ENCODE measurements around the gene YTHDF1.

DNA sequence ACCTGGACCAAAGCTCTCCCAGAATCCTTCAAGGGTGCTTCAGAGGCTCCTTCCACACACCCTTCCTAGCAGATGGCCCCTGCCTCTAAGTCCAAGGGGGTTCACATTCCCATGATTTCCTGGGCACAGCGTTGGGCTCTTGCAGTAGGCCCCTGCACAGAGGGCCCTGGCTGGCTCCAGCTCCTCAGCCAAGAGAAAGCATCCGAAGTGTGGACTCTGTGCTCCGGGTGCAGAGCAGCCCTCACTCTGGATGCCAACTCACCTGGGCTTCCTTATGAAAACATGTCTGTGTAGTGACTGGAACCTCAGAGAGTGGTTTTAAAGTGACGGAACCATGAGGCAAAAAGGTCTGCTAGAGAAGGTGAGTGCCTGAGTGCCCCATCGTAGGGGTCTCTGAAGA is 11.6 kb downstream of the YTHDF1 start:
- TF ChIP-seq POLR2A (IDR thresholded peaks at IDR 0.05; ENCODE audit: low read depth) (no peak), POLR2AphosphoS5 (IDR thresholded peaks at IDR 0.05) (no peak)
- TF ChIP-seq, protein P1, sequence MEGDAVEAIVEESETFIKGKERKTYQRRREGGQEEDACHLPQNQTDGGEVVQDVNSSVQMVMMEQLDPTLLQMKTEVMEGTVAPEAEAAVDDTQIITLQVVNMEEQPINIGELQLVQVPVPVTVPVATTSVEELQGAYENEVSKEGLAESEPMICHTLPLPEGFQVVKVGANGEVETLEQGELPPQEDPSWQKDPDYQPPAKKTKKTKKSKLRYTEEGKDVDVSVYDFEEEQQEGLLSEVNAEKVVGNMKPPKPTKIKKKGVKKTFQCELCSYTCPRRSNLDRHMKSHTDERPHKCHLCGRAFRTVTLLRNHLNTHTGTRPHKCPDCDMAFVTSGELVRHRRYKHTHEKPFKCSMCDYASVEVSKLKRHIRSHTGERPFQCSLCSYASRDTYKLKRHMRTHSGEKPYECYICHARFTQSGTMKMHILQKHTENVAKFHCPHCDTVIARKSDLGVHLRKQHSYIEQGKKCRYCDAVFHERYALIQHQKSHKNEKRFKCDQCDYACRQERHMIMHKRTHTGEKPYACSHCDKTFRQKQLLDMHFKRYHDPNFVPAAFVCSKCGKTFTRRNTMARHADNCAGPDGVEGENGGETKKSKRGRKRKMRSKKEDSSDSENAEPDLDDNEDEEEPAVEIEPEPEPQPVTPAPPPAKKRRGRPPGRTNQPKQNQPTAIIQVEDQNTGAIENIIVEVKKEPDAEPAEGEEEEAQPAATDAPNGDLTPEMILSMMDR (IDR thresholded peaks at IDR 0.05), result no peak

All from esophagus muscularis mucosa (tissue), 3 donors.